D341Med (cell line): ENCODE measurements around the gene TULP4.
"Not testable (repeated sequence)": the region's sequence is repeated elsewhere in the genome, so short reads cannot be mapped to it uniquely, and the experiment has no call there.

Experiments used
- DNase-seq: peaks from one replicate; pipeline ENCODE4 v3.0.0; 2012; ENCODE audit warnings: low spot score

The TULP4 gene

GRCh38 chr6:158470023-158470422 lies 157.8 kb downstream of the TULP4 start:
- not testable (repeated sequence) for DNase-seq

- DNase-seq: no peak
These were observed 159.1 kb downstream of the TULP4 start for GRCh38 chr6:158471339-158471738.

GRCh38 chr6:158472447-158472846 lies 160.2 kb downstream of the TULP4 start:
- DNase-seq: no peak

DNA sequence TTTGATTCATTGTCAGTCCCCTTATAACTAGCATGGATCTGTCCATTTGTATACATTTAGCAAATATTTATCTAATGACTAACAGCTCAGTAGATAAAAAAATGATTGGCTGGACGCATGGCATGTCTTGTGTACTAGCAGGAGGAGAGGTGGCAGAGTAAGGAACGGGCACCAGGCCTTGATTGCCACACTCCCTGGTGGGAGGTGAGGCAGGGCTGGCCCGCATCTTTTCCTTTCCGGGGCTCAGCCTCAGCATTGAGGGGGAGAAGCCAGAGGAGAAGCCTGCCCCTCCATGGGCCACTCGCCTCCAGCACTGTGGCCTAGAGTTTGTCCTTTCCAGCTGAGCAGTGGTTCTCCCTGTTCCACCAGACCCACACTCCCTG lies 162.7 kb downstream of the TULP4 start:
- peak; percentile 46 for DNase-seq

GRCh38 chr6:158475344-158476302 lies 163.4 kb downstream of the TULP4 start:
- DNase-seq: peak; percentile 70

DNA sequence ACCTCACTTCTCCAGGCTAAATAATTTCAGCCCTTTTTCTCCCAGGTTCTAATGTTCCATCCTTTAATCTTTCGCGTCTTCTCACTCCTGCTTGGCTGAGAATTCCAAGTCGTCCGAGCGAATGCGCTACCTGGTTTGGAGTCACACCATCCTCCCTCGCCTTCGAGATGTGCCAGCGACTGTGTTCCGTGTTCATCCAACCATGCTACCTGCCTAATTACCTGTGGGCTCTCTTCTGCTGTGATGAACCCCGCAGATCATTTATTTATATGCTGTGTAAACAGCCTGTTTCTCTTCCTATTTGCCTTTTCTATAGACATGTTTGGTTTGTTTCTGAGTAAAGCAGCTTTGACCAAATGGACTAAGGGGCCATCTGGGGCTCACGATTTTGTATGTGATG lies 164.1 kb downstream of the TULP4 start:
- no peak for DNase-seq

DNA sequence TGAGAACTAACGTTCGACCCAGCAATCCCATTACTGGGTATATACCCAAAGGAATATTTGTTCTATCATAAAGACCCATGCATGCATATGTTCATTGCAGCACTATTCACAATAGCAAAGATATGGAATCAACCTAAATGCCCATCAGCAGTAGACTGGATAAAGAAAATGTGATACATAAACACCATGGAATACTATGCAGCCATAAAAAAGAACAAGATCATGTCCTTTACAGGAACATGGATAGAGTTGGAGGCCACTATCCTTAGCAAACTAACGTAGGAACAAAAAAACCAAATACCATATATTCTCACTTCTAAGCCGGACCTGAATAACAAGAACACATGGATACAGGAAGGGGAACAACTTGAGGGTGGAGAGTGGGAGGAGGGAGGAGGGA lies 165.5 kb downstream of the TULP4 start:
- DNase-seq: not testable (repeated sequence)

DNA sequence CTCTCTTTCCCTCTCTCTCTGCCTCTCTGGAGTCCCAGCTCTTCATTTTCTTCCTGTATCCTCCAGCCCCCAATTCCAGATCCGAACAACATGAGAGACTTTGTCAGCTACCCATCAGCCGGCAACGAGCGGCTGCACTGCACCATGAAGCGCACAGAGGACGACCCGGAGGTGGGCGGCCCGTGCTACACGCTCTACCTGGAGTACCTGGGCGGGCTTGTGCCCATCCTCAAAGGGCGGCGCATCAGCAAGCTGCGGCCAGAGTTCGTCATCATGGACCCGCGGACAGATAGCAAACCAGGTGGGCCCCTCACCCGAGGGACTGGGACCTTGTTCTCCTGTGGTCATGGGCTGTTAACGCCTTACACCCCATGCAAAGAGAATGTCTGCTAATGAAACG lies 168.7 kb downstream of the TULP4 start:
- no peak for DNase-seq

DNA sequence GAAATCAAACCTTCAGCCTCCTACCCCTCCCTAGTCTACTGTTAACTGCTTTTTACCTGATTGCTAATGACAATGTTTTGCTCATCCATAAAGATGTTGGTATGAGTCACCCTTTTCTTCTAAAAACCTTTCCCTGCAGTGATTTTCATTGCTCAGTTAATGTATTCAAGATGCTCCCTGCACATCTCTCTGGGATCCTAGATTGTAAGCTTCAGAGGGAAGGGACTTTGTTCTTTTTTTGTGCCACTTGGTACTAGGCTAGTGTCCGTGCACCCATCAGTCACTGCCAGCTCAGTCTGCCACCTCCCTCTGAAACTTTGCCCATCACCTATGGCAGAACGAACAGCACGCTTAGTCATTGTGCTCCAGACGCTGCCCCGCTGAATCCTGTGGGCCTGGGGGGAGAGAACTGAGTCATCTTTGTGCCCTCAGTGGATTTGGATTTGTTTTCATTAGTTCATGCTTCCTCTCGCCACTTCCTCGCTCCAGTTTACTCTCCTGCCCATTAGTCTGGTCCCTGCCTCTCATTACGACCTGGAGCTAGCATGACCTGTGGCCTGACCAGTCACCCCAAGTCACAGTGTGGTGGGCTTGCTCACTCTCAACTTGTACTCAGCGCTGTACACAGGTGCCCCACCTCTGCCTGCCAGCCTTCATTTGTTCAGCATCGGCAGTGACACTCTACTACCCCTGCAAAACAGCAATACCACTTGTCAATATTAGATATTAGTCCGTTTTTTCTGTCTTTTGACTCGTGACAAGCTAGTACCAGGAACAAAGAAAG lies 169.6 kb downstream of the TULP4 start:
- DNase-seq: no peak

GRCh38 chr6:158485431-158485830 lies 173.2 kb downstream of the TULP4 start:
- DNase-seq: no peak

- no peak for DNase-seq
These were observed 175.2 kb downstream of the TULP4 start for GRCh38 chr6:158487495-158487894.

DNA sequence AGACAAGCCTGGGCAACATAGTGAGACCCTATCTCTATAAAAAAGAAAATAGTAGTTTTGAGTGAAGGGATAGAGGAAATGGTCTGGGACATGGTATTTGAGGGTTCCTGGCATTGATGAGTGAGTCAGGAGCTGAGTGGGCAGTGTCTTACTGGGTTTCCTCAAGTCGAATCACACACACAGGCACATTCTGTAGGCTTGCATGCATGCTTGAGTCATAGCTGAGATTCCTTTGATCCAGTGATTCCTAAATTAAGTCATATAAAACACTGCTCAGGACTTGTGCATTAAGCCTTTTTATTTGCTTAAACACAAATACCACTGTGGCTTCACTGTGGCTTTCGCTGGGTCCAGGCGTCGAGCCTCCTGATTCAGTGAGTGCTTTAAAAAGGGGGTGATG lies 175.8 kb downstream of the TULP4 start:
- no peak for DNase-seq

DNA sequence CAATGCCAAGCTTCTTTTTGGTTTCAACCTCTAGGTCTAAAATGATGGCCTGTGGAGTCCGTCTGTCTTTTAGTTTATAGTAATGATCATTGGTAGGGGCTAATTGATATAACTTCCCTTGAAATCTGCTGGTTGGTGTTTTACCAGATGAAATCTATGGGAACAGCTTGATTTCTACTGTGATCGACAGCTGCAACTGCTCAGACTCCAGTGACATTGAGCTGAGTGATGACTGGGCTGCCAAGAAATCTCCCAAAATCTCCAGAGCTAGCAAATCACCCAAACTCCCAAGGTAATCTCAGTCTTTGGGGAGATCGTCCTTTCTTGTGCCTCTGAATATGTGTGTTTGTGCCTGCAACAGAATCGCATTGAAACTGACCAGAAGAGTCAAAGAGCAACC lies 177.2 kb downstream of the TULP4 start:
- DNase-seq: no peak

DNA sequence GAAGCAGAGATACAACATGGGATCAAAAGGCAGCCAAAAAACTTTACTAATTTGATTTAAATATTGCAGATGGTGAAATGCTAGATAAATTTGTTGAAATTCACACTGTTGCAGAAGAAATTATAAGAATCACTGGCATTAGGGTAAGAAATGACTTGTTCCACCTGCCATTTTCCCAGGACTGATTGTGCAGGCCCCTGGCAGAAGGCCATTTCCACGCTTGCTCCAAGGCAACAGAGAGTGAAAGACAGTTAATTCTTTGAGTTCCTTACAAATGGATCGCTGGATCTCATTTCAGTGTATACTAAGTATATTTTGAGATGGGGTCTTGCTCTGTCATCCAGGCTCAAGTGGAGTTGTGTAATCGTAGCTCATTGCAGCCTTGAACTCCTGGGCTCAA lies 180.6 kb downstream of the TULP4 start:
- no peak for DNase-seq

- no peak for DNase-seq
These were observed 184.4 kb downstream of the TULP4 start for GRCh38 chr6:158496700-158497099.

GRCh38 chr6:158497620-158498019 lies 185.4 kb downstream of the TULP4 start:
- no peak for DNase-seq

- no peak for DNase-seq
These were observed 186.1 kb downstream of the TULP4 start for GRCh38 chr6:158498362-158498761.

DNA sequence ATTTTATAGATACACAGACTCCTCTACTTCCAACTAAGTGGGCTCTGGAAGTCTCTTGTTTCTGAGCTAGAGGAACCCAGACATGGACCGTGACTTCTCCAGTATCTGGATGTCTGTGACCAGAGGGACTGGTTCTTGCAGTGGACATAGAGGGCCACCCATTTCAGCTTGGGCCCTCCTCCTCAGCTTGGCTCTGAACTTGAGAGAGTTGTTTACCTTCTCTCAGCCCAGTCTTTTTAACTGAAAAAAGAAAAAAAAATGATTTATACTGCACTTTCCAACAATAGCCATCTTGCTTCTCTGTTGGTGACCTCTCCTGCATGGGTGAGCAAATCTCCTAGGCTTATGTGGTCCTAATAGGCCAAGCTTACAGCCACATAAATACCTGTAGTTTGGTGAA lies 187.3 kb downstream of the TULP4 start:
- no peak for DNase-seq

DNA sequence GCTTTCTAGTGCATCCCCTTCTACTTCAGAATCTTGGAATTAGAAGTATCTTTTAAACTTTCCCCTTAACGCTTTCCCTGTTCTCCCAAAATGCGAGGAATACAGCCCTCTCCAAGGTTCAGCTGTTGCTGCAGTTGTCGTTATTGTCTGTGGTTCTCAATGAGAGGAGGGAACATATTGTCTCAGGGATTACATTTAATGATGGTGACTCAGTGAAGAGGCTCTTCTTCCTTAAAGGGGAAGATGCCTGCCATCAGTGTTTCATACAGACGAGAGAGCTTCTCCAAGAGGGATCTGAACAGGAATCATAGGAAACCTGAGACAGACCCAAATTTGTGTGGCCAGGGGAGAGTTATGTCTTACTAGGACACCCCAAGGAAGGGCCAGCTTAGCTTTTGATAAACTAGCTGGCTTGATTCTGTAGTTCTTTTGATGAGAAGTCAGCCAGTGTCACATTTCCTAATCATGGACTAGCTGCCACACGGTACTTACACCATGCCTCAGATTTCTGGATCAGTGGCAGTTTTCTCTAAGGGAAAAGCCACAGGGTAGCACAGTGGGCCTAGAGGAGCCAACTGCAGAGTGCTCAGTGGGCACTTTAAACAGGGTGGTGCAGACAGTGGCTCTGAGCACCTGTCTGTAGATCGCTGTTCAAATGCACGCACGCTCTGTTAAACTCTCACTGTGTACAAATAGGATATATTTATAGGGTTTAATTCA lies 187.9 kb downstream of the TULP4 start:
- peak; percentile 59 for DNase-seq

- no peak for DNase-seq
These were observed 189.3 kb downstream of the TULP4 start for GRCh38 chr6:158501360-158502262.

DNA sequence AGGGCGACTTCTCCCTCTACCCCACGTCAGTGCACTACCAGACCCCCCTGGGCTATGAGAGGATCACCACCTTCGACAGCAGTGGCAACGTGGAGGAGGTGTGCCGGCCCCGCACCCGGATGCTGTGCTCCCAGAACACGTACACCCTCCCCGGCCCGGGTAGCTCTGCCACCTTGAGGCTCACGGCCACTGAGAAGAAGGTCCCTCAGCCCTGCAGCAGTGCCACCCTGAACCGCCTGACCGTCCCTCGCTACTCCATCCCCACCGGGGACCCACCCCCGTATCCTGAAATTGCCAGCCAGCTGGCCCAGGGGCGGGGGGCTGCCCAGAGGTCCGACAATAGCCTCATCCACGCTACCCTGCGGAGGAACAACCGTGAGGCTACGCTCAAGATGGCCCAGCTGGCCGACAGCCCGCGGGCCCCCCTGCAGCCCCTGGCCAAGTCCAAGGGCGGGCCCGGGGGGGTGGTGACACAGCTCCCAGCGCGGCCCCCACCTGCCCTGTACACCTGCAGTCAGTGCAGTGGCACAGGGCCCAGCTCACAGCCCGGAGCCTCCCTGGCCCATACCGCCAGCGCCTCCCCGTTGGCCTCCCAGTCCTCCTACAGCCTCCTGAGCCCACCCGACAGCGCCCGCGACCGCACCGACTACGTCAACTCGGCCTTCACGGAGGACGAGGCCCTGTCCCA lies 190.1 kb downstream of the TULP4 start:
- no peak for DNase-seq
